GM12878 (cell line): ENCODE data around the gene CEBPE. TPM values are rescaled to one million over a fixed set of nuclear protein-coding genes. Genes with fewer than 3 reads are reported as not detected.

Experiments used
- ATF3 ChIP-seq: IDR thresholded peaks from 2 replicates; pipeline ENCODE4 v1.6.1; 2011; ENCODE audit warnings: low read depth, mild to moderate bottlenecking, low read length, moderate library complexity, borderline replicate concordance; ENCODE audit errors: extremely low read depth
- BRCA1 ChIP-seq: IDR thresholded peaks from 2 replicates; pipeline ENCODE4 v1.6.1; 2011; ENCODE audit warnings: low read depth, low read length, improper control_type of control experiment
- CBX5 ChIP-seq: sonication (generic); IDR thresholded peaks from 2 replicates; pipeline ENCODE4 v1.6.1; 2016; ENCODE audit warnings: low read depth, moderate library complexity, mild to moderate bottlenecking, inconsistent platforms
- ESRRA ChIP-seq: IDR thresholded peaks from 2 replicates; pipeline ENCODE4 v1.6.1; 2012; ENCODE audit warnings: mild to moderate bottlenecking, low read length, improper control_type of control experiment
- GABPA ChIP-seq: IDR thresholded peaks from 2 replicates; pipeline ENCODE4 v1.6.1; 2014; ENCODE audit warnings: antibody characterized with exemption, low read depth, mild to moderate bottlenecking, inconsistent platforms
- IKZF1 ChIP-seq: fragments of 450-650 bp; conservative IDR thresholded peaks from 2 replicates; pipeline ENCODE4 v1.6.1; 2017; ENCODE audit warnings: antibody characterized with exemption, mild to moderate bottlenecking
- IRF3 ChIP-seq: fragments of 450-650 bp; IDR thresholded peaks from 2 replicates; pipeline ENCODE4 v1.6.1; 2014; ENCODE audit warnings: mild to moderate bottlenecking
- MXI1 ChIP-seq: fragments of 150-350 bp; IDR thresholded peaks from 2 replicates; pipeline ENCODE4 v1.6.1; 2011; ENCODE audit warnings: low read depth, mild to moderate bottlenecking, inconsistent platforms, low read length, improper control_type of control experiment
- NFYB ChIP-seq: IDR thresholded peaks from 2 replicates; pipeline ENCODE4 v1.6.1; 2011; ENCODE audit warnings: low read depth, mild to moderate bottlenecking, low read length, improper control_type of control experiment, moderate library complexity; ENCODE audit not compliant: insufficient read depth
- NKRF ChIP-seq: fragments of 450-650 bp; conservative IDR thresholded peaks from 2 replicates; pipeline ENCODE4 v1.6.1; 2017; ENCODE audit warnings: mild to moderate bottlenecking, moderate library complexity
- RCOR1 ChIP-seq: conservative IDR thresholded peaks from 2 replicates; pipeline ENCODE4 v1.6.1; 2012; ENCODE audit warnings: low read depth, low read length, improper control_type of control experiment
- RELB ChIP-seq: fragments of 450-650 bp; IDR thresholded peaks from 2 replicates; pipeline ENCODE4 v1.6.1; 2017; ENCODE audit warnings: low read depth, mild to moderate bottlenecking, moderate library complexity
- TAF1 ChIP-seq: IDR thresholded peaks from 2 replicates; pipeline ENCODE4 v1.6.1; 2011; ENCODE audit warnings: mild to moderate bottlenecking, low read depth, low read length, borderline replicate concordance
- USF1 ChIP-seq: IDR thresholded peaks from 2 replicates; pipeline ENCODE4 v1.6.1; 2011; ENCODE audit warnings: borderline replicate concordance, low read depth, mild to moderate bottlenecking, moderate library complexity, mixed read lengths, low read length; ENCODE audit not compliant: insufficient read depth; ENCODE audit errors: extremely low read length
- ZNF207 ChIP-seq: fragments of 450-650 bp; IDR thresholded peaks from 2 replicates; pipeline ENCODE4 v1.6.1; 2014; ENCODE audit warnings: antibody characterized with exemption, mild to moderate bottlenecking, borderline replicate concordance
- ZNF687 ChIP-seq: fragments of 450-650 bp; IDR thresholded peaks from 2 replicates; pipeline ENCODE4 v1.6.1; 2017; ENCODE audit warnings: mild to moderate bottlenecking, moderate library complexity
- ZSCAN29 ChIP-seq: fragments of 450-650 bp; IDR thresholded peaks from 2 replicates; pipeline ENCODE4 v1.6.1; 2017; ENCODE audit warnings: mild to moderate bottlenecking, moderate library complexity
- polyA plus RNA-seq, 11 experiments: library from polyadenylated mRNA; depleted of rRNA in 4 of 11; unstranded in 6 of 11; stranded (reverse) in 5 of 11; fragments of >200 nt; fragmentation: Nextera tagmentation in 4 of 11; fragmentation: Illumina TruSeq in 1 of 11; extraction: Ambion mirVana in 4 of 11; extraction: Trizol in 1 of 11; gene quantifications; 1 replicate in 1 of 11; 2 replicates in 10 of 11; pipeline versions ENCODE4 v1.2.1 to v1.2.3, GENCODE V29; 2011 to 2016; ENCODE audit warnings: inconsistent platforms in 2 of 11, missing spikeins in 2 of 11, low read depth in 1 of 11
- total RNA-seq, 4 experiments: library from RNA; depleted of rRNA in 3 of 4; stranded (reverse); fragments of >200 nt in 3 of 4; fragmentation: Illumina TruSeq in 1 of 4; extraction: Trizol in 1 of 4; gene quantifications; 2 replicates each; pipeline versions ENCODE4 v1.2.1 to v1.2.3, GENCODE V29; 2013 to 2021

CEBPE gene
- total and polyA plus RNA-seq, 10 of the 15 experiments (the other 5 are each of a cell fraction or from before 2014, with no cell fraction given) = 0.09 to 0.45 (median 0.24) TPM; not detected in 7

- TF ChIP-seq GABPA = no peak
- no peak for TF ChIP-seq ZNF687
- no peak for TF ChIP-seq RELB
- no peak for TF ChIP-seq NKRF
- no peak for TF ChIP-seq IRF3
- TF ChIP-seq RCOR1 = no peak
- TF ChIP-seq MXI1 = no peak
- no peak for TF ChIP-seq CBX5
- TF ChIP-seq ATF3 = peak; percentile 30; the same call in 1 of the 2 replicates
- no peak for TF ChIP-seq TAF1
- no peak for TF ChIP-seq ZSCAN29
- no peak for TF ChIP-seq USF1
- peak; percentile 84; the same call in 1 of the 2 replicates for TF ChIP-seq ZNF207
- TF ChIP-seq ESRRA = no peak
- TF ChIP-seq IKZF1 = peak; percentile 48; the same call in 1 of the 2 replicates
- TF ChIP-seq NFYB = no peak
- no peak for TF ChIP-seq BRCA1
Observed at GRCh38 chr14:23120541-23121251, 1.6 kb upstream of the CEBPE start (continued).
